B cell (primary cell): ENCODE measurements around the gene PARK7.

Source experiments
- CTCF ChIP-seq: fragments of 200-600 bp; IDR thresholded peaks from one replicate; pipeline ENCODE4 v1.8.0; 2022; ENCODE audit warnings: antibody characterized with exemption, mild to moderate bottlenecking
- EZH2 ChIP-seq: IDR thresholded peaks from 2 replicates; pipeline ENCODE4 v1.6.1; 2012; ENCODE audit warnings: borderline replicate concordance, low read depth, mild to moderate bottlenecking, moderate library complexity, low read length; ENCODE audit not compliant: insufficient read depth, poor library complexity, severe bottlenecking

GRCh38 chr1:7962014-7962335 lies 464 bp downstream of the PARK7 start:
- TF ChIP-seq CTCF (no peak), EZH2 (no peak)
